IPS-NIHi7 (cell line): ENCODE results near the gene SBF2.

Experiments used
- DNase-seq: peaks from one replicate; pipeline ENCODE4 v3.0.0; 2012; ENCODE audit warnings: mixed read lengths; ENCODE audit errors: extremely low spot score

SBF2 gene

GRCh38 chr11:10293423-10294289, at the start of gene SBF2:
SBF2 (minus strand) TSS chr11:10294219; CDS start chr11:10294069, 150 bp downstream.
- peak; percentile 78 for DNase-seq

GRCh38 chr11:10338287-10338686, 44.3 kb upstream of the SBF2 start:
- DNase-seq = no peak

- DNase-seq = no peak
These were observed 39.5 kb upstream of the SBF2 start for GRCh38 chr11:10333490-10333889.

- no peak for DNase-seq
These were observed 37.7 kb upstream of the SBF2 start for GRCh38 chr11:10331548-10332289.

- no peak for DNase-seq
These were observed 35.9 kb upstream of the SBF2 start for GRCh38 chr11:10329935-10330334.

GRCh38 chr11:10329356-10329755, 35.3 kb upstream of the SBF2 start:
- no peak for DNase-seq

- DNase-seq = no peak
These were observed 34.5 kb upstream of the SBF2 start for GRCh38 chr11:10328314-10329098.

GRCh38 chr11:10327254-10327653, 33.2 kb upstream of the SBF2 start:
- DNase-seq = no peak

- no peak for DNase-seq
These were observed 32.3 kb upstream of the SBF2 start for GRCh38 chr11:10326012-10326964.

- DNase-seq = no peak
These were observed 31.4 kb upstream of the SBF2 start for GRCh38 chr11:10325277-10326011.

- DNase-seq = no peak
These were observed 30.5 kb upstream of the SBF2 start for GRCh38 chr11:10324474-10324873.

GRCh38 chr11:10323793-10324170, 29.8 kb upstream of the SBF2 start:
- no peak for DNase-seq

GRCh38 chr11:10322830-10323792, 29.1 kb upstream of the SBF2 start:
- DNase-seq = peak; percentile 48

- no peak for DNase-seq
These were observed 28.4 kb upstream of the SBF2 start for GRCh38 chr11:10322401-10322800.

GRCh38 chr11:10320736-10321465, 26.9 kb upstream of the SBF2 start:
- no peak for DNase-seq

GRCh38 chr11:10319702-10320558, 25.9 kb upstream of the SBF2 start:
- no peak for DNase-seq

- DNase-seq = no peak
These were observed 24.4 kb upstream of the SBF2 start for GRCh38 chr11:10318527-10318802.
